GM23248 (cell line): Measurements from ENCODE around the gene FNDC3B.

Source experiments
- EZH2 ChIP-seq: fragments of 200-600 bp; sonication (generic); IDR thresholded peaks from 2 replicates; pipeline ENCODE4 v1.6.1; 2018; ENCODE audit warnings: antibody characterized with exemption, mild to moderate bottlenecking; ENCODE audit not compliant: insufficient read depth, poor library complexity, severe bottlenecking
- EZH2phosphoT487 ChIP-seq: fragments of 200-600 bp; sonication (generic); IDR thresholded peaks from 2 replicates; pipeline ENCODE4 v1.6.1; 2018; ENCODE audit warnings: antibody characterized with exemption, moderate library complexity, mild to moderate bottlenecking, low read depth; ENCODE audit not compliant: insufficient read depth

- no peak for TF ChIP-seq EZH2phosphoT487
- no peak for TF ChIP-seq EZH2
Observed at GRCh38 chr3:172339892-172340291, 300.5 kb downstream of the FNDC3B start.
